Karpas-422 (cell line): Measurements from ENCODE around the gene GPR171. TPM values are rescaled to one million over a fixed set of nuclear protein-coding genes. Genes with fewer than 3 reads are reported as not detected.

Source experiments
- DNase-seq: peaks from one replicate; pipeline ENCODE4 v3.0.0-alpha.2; 2015
- H2AFZ ChIP-seq: fragments of 200-600 bp; sonication (generic); 2 replicates; pipeline ENCODE4 v1.6.1; 2014; ENCODE audit warnings: antibody characterized with exemption, low read length, mixed read lengths
- H3K27ac ChIP-seq: fragments of 200-600 bp; sonication (generic); 2 replicates; pipeline ENCODE4 v1.5.1; 2014; ENCODE audit warnings: mild to moderate bottlenecking, low read length, moderate library complexity
- H3K27me3 ChIP-seq: fragments of 200-600 bp; sonication (generic); 2 replicates; pipeline ENCODE4 v1.6.1; 2014; ENCODE audit warnings: low read length, mixed read lengths
- H3K36me3 ChIP-seq: fragments of 200-600 bp; sonication (generic); 2 replicates; pipeline ENCODE4 v1.6.1; 2014; ENCODE audit warnings: low read length, mixed read lengths; ENCODE audit not compliant: insufficient read depth
- H3K4me1 ChIP-seq: fragments of 200-600 bp; sonication (generic); 2 replicates; pipeline ENCODE4 v1.6.1; 2014; ENCODE audit warnings: mild to moderate bottlenecking, low read length, mixed read lengths
- H3K4me2 ChIP-seq: fragments of 200-600 bp; sonication (generic); 2 replicates; pipeline ENCODE4 v1.6.1; 2014; ENCODE audit warnings: low read length, low read depth, mild to moderate bottlenecking; ENCODE audit not compliant: poor library complexity, severe bottlenecking
- H3K4me3 ChIP-seq: fragments of 200-600 bp; sonication (generic); 2 replicates; pipeline ENCODE4 v1.5.1; 2014; ENCODE audit warnings: mild to moderate bottlenecking, antibody characterized with exemption, low read length, mixed read lengths
- H3K79me2 ChIP-seq: fragments of 200-600 bp; sonication (generic); 2 replicates; pipeline ENCODE4 v1.6.1; 2014; ENCODE audit warnings: mild to moderate bottlenecking, low read length, mixed read lengths
- H3K9ac ChIP-seq: fragments of 200-600 bp; sonication (generic); 2 replicates; pipeline ENCODE4 v1.6.0; 2014; ENCODE audit warnings: low read length
- H3K9me2 ChIP-seq: fragments of 200-600 bp; sonication (generic), shearing (Covaris generic); replicated peaks from 2 replicates; pipeline ENCODE4 v1.6.0; 2014; ENCODE audit warnings: mild to moderate bottlenecking, low read length, moderate library complexity; ENCODE audit not compliant: insufficient read depth
- H3K9me3 ChIP-seq: fragments of 300-700, 200-600 bp; sonication (generic); 2 replicates; pipeline ENCODE4 v1.6.1; 2014; ENCODE audit warnings: low read length, mixed read lengths
- H4K20me1 ChIP-seq: fragments of 200-600 bp; sonication (generic); 2 replicates; pipeline ENCODE4 v1.6.1; 2014; ENCODE audit warnings: mild to moderate bottlenecking, antibody characterized with exemption, low read length, low read depth; ENCODE audit not compliant: insufficient read depth
- total RNA-seq: library from RNA; depleted of rRNA; stranded (reverse); fragments of >200 nt; shearing (Covaris generic); gene quantifications from 2 replicates; pipeline ENCODE4 v1.2.3, GENCODE V29; 2014; ENCODE audit warnings: low replicate concordance

GPR171 gene
- total RNA-seq, 1 experiment from 2014 or later: not detected

DNA sequence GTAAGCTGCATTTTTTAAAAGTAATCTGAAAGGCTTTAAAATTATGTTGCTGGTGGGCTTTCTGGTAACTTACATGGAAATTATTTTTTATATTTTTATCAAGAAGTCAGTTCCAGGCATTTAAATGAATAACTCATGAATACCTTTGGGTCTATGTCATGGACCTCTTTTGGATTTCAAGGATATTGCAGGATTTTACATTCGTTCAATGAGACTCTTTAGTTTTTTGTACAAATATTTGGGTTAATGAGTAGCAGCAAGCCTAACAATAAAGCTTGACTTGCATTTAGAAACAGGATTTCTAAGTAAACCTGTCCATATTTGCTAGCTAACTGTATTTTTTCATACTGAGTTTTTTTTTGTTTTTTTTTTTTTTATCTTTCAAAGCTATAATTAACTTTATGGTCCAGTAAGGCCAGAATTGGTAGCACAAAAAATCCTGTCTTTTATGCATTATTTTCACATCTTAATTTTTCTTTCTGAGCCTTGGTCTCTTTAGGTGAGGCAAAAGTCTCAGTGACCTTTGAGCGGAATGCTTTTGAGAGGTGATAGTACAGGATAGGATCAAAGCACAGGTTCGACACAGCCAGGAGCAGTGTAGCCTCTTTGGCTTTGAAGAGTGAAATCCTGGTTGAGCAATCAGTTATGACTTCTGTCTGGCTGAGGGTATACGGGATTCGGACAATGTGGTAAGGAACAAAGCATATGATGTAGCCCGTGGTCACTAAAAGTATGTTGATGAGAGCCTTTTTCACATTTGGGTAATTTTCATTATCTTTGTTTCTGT is 4.8 kb downstream of the GPR171 start:
- Histone ChIP-seq H3K9me2 (no peaks in the 10 kb centered on the region), H4K20me1 (no peaks in the 10 kb centered on the region), H3K79me2 (no peaks in the 10 kb centered on the region), H3K9ac (no peak overlapping the region), H3K36me3 (no peaks in the 10 kb centered on the region), H2AFZ (no peak overlapping the region), H3K4me1 (no peaks in the 10 kb centered on the region), H3K4me3 (no peak overlapping the region), H3K27me3 (no peaks in the 10 kb centered on the region), H3K9me3 (no peaks in the 10 kb centered on the region), H3K27ac (no peak overlapping the region), H3K4me2 (no peak overlapping the region)
- DNase-seq: no peak

DNA sequence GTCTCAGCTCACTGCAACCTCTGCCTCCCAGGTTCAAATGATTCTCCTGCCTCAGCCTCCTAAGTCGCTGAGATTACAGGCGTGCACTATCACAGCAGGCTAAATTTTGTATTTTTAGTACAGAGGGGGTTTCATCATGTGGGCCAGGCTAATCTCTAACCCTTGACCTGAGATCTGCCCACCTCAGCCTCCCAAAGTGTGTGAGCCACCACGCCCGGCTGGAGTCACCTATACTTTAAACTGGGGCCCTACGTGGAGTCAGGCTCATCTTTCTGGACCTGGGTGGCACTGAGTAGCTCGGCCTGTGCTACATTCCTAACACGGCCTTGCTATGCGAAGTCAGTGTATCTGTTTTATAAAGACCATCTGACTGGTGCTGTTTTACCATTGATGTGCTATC is 5.8 kb downstream of the GPR171 start:
- Histone ChIP-seq H3K79me2 (no peaks in the 10 kb centered on the region), H3K4me1 (no peaks in the 10 kb centered on the region), H2AFZ (no peak overlapping the region), H4K20me1 (no peaks in the 10 kb centered on the region), H3K9me3 (no peaks in the 10 kb centered on the region), H3K27me3 (no peaks in the 10 kb centered on the region), H3K9me2 (no peaks in the 10 kb centered on the region), H3K27ac (no peak overlapping the region), H3K4me3 (no peak overlapping the region), H3K9ac (no peak overlapping the region), H3K36me3 (no peaks in the 10 kb centered on the region), H3K4me2 (no peak overlapping the region)
- no peak for DNase-seq

DNA sequence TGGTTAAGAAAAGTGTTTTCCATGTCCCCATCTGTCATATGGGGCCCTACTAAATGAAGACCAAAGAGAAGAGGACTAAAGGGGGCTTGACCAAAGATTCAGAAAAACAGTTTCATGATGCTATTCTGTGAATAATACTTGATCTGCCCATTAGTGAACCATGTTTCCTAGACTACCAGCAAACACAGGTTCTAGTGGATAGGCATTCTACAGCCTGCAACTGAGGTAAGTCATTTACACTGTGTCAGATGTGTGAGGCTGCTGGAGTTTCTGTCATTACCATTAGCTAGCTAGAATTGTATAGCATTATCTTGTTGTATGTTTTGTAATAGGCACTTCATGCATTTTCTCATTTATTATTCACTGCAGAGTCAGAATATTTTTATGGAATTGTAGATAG is 6.6 kb downstream of the GPR171 start:
- Histone ChIP-seq H3K4me2 (no peak overlapping the region), H3K9me3 (no peaks in the 10 kb centered on the region), H3K9me2 (no peaks in the 10 kb centered on the region), H3K4me1 (no peaks in the 10 kb centered on the region), H3K27me3 (no peaks in the 10 kb centered on the region), H3K4me3 (no peak overlapping the region), H3K36me3 (no peaks in the 10 kb centered on the region), H2AFZ (no peak overlapping the region), H3K79me2 (no peaks in the 10 kb centered on the region), H3K27ac (no peak overlapping the region), H4K20me1 (no peaks in the 10 kb centered on the region), H3K9ac (no peak overlapping the region)
- no peak for DNase-seq

DNA sequence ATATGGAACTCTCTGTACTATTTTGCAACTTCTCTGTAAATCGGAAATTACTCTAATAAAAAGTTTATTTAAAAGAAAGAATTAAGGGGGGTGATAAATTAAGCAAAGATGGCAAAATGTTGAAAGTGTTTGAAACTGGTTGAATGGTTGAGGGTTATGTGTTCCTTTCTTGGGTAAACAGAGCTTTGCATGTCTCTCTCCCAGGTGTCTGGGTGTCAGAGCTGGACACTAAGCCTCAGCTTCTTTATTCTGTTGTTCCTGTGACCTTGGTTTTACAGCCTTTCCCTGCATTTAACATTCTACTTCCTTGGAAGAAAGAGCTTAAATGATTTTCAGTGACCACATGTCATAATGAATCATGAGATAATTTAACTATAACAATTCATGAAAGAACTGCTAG is 7.2 kb downstream of the GPR171 start:
- no peaks in the 10 kb centered on the region for H3K9me3 ChIP-seq
- no peak overlapping the region for H2AFZ ChIP-seq
- no peak overlapping the region for H3K27ac ChIP-seq
- H3K27me3 ChIP-seq: no peaks in the 10 kb centered on the region
- H3K4me2 ChIP-seq: no peak overlapping the region
- no peaks in the 10 kb centered on the region for H3K4me1 ChIP-seq
- H3K9me2 ChIP-seq: no peaks in the 10 kb centered on the region
- no peak overlapping the region for H3K4me3 ChIP-seq
- DNase-seq: no peak
- no peaks in the 10 kb centered on the region for H3K36me3 ChIP-seq
- no peaks in the 10 kb centered on the region for H3K79me2 ChIP-seq
- no peak overlapping the region for H3K9ac ChIP-seq
- H4K20me1 ChIP-seq: no peaks in the 10 kb centered on the region

DNA sequence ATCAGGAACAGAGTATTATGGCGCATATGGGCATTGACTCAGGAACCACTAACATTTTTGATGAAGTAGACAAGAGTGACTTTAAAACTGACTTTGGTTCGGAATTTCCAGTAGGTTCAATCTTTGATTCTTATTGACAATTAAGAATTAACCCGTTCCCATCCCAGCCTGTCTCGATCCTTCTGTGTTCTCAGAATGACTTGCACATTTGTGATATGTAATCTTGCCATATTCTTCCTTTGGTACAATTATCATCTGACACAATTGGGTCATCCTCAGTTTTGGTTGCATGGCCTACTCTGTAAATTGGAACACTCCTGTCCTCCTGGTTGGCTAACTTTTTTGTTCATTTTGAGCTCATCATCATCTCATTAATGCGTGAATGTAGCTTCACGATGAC is 10.5 kb downstream of the GPR171 start:
- H2AFZ ChIP-seq: no peak overlapping the region
- H3K27me3 ChIP-seq: no peaks in the 10 kb centered on the region
- no peak overlapping the region for H3K4me2 ChIP-seq
- no peak overlapping the region for H3K9ac ChIP-seq
- no peak overlapping the region for H3K27ac ChIP-seq
- no peaks in the 10 kb centered on the region for H3K4me1 ChIP-seq
- DNase-seq: no peak
- no peaks in the 10 kb centered on the region for H3K9me3 ChIP-seq
- no peaks in the 10 kb centered on the region for H4K20me1 ChIP-seq
- H3K79me2 ChIP-seq: no peaks in the 10 kb centered on the region
- H3K4me3 ChIP-seq: no peak overlapping the region
- H3K9me2 ChIP-seq: no peaks in the 10 kb centered on the region
- H3K36me3 ChIP-seq: no peaks in the 10 kb centered on the region

DNA sequence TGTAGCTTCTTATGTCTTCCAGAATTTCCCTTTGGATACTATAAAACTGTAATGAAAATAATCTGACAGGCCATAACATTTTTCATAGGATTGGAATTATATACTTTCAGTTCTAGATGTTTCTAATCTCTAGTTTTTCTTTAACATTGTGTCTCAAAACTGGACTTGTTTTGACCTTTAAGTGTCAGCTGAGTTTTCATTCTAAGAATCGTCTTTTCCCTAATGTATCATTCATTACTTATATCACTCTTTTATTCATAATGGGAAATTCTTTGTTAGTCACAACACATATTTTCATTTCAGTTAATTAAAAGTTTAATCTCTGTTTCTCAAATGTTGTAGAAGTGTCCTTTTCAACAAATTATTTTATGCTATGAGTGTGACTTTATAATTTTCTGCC is 11.9 kb downstream of the GPR171 start:
- no peaks in the 10 kb centered on the region for H3K79me2 ChIP-seq
- no peaks in the 10 kb centered on the region for H4K20me1 ChIP-seq
- H3K4me2 ChIP-seq: no peak overlapping the region
- H3K27me3 ChIP-seq: no peaks in the 10 kb centered on the region
- no peak overlapping the region for H3K27ac ChIP-seq
- H3K36me3 ChIP-seq: no peaks in the 10 kb centered on the region
- H3K9ac ChIP-seq: no peak overlapping the region
- no peaks in the 10 kb centered on the region for H3K4me1 ChIP-seq
- no peak for DNase-seq
- no peak overlapping the region for H3K4me3 ChIP-seq
- no peaks in the 10 kb centered on the region for H3K9me3 ChIP-seq
- no peaks in the 10 kb centered on the region for H3K9me2 ChIP-seq
- H2AFZ ChIP-seq: no peak overlapping the region

DNA sequence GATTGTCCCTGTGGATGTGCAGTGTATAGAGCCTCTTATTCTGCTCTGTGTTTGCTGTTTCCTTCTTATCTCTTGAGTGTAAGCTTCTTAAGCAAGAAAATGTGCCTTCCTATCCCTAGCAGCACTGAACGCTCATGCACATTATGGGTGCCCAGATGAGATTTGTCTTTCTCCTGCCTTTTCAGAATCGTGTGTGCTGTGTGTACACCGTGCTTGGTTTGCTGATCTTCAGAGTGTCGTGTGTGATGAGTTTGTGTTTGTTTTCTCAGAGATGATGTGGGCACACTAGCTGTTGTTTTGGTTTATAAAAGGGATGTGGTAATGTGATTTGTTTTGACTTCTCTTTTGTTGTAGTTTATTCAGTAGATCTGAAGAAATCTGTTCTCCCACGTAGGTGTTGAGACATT is 19.7 kb downstream of the GPR171 start:
- no peak overlapping the region for H3K4me3 ChIP-seq
- H4K20me1 ChIP-seq: no peaks in the 10 kb centered on the region
- DNase-seq: no peak

DNA sequence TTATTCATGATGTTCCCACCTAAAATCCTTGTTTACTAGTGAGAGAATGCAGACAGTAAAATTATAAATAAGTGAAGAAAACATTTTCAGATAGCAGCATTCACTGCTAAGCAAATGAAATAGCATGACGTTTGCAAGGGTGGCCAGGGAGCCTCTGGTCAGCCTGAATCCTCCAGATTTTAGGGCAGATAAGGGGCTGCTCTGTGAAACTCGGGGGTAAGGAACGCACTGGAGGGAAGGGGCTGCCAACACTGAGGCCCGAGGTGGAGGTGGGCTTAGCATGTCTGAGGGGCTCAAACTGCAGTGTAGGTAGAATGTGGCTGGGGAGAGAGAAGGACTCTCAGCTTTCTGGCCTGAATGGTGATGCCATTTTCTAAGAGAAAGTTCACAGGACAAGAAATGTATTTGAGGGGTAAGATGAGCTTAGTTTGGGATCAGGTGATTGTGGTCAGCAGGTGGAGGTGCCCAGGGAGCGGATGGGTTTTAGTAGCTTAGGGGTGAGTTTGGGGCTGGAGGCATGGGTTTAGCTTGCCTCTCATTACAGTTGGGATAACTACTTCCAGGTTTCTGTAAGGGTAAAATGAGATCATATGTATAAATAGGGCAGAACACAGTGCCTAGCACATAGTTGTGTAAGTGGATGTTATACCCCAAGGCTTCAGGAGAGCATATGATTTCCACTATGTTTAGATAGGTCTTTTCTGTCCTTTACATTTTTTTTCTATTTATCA is 20.5 kb downstream of the GPR171 start:
- H3K27ac ChIP-seq: no peak overlapping the region
- H2AFZ ChIP-seq: no peak overlapping the region
- no peaks in the 10 kb centered on the region for H3K9me3 ChIP-seq
- H3K4me1 ChIP-seq: no peaks in the 10 kb centered on the region
- no peak overlapping the region for H3K4me2 ChIP-seq
- no peak overlapping the region for H3K9ac ChIP-seq
- no peaks in the 10 kb centered on the region for H3K36me3 ChIP-seq
- no peak overlapping the region for H3K4me3 ChIP-seq
- H3K27me3 ChIP-seq: no peaks in the 10 kb centered on the region
- H3K9me2 ChIP-seq: no peaks in the 10 kb centered on the region
- no peak for DNase-seq
- no peaks in the 10 kb centered on the region for H3K79me2 ChIP-seq
- H4K20me1 ChIP-seq: no peaks in the 10 kb centered on the region

More for the DNA sequence above, 19.7 kb downstream of the GPR171 start:
- H3K9ac ChIP-seq: no peak overlapping the region
- no peaks in the 10 kb centered on the region for H3K9me3 ChIP-seq
- H3K27ac ChIP-seq: no peak overlapping the region
- H3K9me2 ChIP-seq: no peaks in the 10 kb centered on the region
- H2AFZ ChIP-seq: no peak overlapping the region
- no peaks in the 10 kb centered on the region for H3K36me3 ChIP-seq
- no peaks in the 10 kb centered on the region for H3K27me3 ChIP-seq
- H3K4me1 ChIP-seq: no peaks in the 10 kb centered on the region
- H3K4me2 ChIP-seq: no peak overlapping the region
- no peaks in the 10 kb centered on the region for H3K79me2 ChIP-seq
